SU-DHL-6 (cell line): ENCODE results near the gene LCOR.
A peak's percentile ranks its signal among the peaks of the same experiment; 100 is the strongest.

Source experiments
- H2AFZ ChIP-seq: fragments of 200-600 bp; sonication (generic); 2 replicates; pipeline ENCODE4 v1.6.1; 2014; ENCODE audit warnings: low read depth, mild to moderate bottlenecking, moderate library complexity, mixed read lengths, antibody characterized with exemption, low read length; ENCODE audit not compliant: severe bottlenecking
- H3F3A ChIP-seq: fragments of 200-600 bp; shearing (Covaris generic); 2 replicates; pipeline ENCODE4 v1.6.0; 2016; ENCODE audit warnings: antibody characterized with exemption, mild to moderate bottlenecking; ENCODE audit not compliant: insufficient read depth
- H3K27ac ChIP-seq: fragments of 200-600 bp; sonication (generic); 2 replicates; pipeline ENCODE4 v1.5.1; 2016; ENCODE audit warnings: low read depth, mild to moderate bottlenecking, low read length, moderate library complexity, mixed read lengths
- H3K27me3 ChIP-seq: fragments of 200-600 bp; sonication (generic), shearing (Covaris generic); 2 replicates; pipeline ENCODE4 v1.6.0; 2014; ENCODE audit warnings: mild to moderate bottlenecking, low read length
- H3K36me3 ChIP-seq: fragments of 200-600 bp; sonication (generic); 2 replicates; pipeline ENCODE4 v1.6.1; 2014; ENCODE audit warnings: mild to moderate bottlenecking, low read length, mixed read lengths
- H3K4me2 ChIP-seq: fragments of 300-600, 200-600 bp; shearing (Covaris generic), sonication (generic); 2 replicates; pipeline ENCODE4 v1.6.0; 2014; ENCODE audit warnings: low read length, low read depth, mild to moderate bottlenecking; ENCODE audit not compliant: poor library complexity, severe bottlenecking
- H3K4me3 ChIP-seq: fragments of 200-600 bp; sonication (generic); 2 replicates; pipeline ENCODE4 v1.5.1; 2014; ENCODE audit warnings: antibody characterized with exemption, low read length, mild to moderate bottlenecking, mixed read lengths; ENCODE audit not compliant: insufficient read depth, poor library complexity, severe bottlenecking
- H3K79me2 ChIP-seq: fragments of 200-600 bp; sonication (generic); 2 replicates; pipeline ENCODE4 v1.6.1; 2014; ENCODE audit warnings: mild to moderate bottlenecking, low read length, moderate library complexity; ENCODE audit not compliant: insufficient read depth
- H3K9ac ChIP-seq: fragments of 200-600 bp; sonication (generic); 2 replicates; pipeline ENCODE4 v1.7.0; 2014; ENCODE audit warnings: mild to moderate bottlenecking, low read length
- H3K9me2 ChIP-seq: fragments of 200-600 bp; sonication (generic); replicated peaks from 2 replicates; pipeline ENCODE4 v1.6.1; 2014; ENCODE audit warnings: low read length; ENCODE audit not compliant: insufficient read depth
- H3K9me3 ChIP-seq: fragments of 200-600 bp; sonication (generic); 2 replicates; pipeline ENCODE4 v1.6.1; 2014; ENCODE audit warnings: low read length, mixed read lengths; ENCODE audit not compliant: insufficient read depth
- H4K20me1 ChIP-seq: fragments of 200-600 bp; sonication (generic); 2 replicates; pipeline ENCODE4 v1.6.1; 2014; ENCODE audit warnings: low read depth, mild to moderate bottlenecking, antibody characterized with exemption, low read length, moderate library complexity, mixed read lengths
- EZH2phosphoT487 ChIP-seq: fragments of 200-600 bp; sonication (generic), shearing (Covaris generic); conservative IDR thresholded peaks from 2 replicates; pipeline ENCODE4 v1.6.1; 2018; ENCODE audit warnings: mild to moderate bottlenecking, antibody characterized with exemption, low read length, moderate library complexity, mixed read lengths
- TF ChIP-seq, protein P1 (sequence below): fragments of 200-600 bp; sonication (generic); IDR thresholded peaks from one replicate; pipeline ENCODE4 v1.5.1; 2017; ENCODE audit warnings: antibody characterized with exemption, mild to moderate bottlenecking, low read length, moderate library complexity; ENCODE audit not compliant: insufficient read depth, poor library complexity, severe bottlenecking

Gene LCOR

DNA sequence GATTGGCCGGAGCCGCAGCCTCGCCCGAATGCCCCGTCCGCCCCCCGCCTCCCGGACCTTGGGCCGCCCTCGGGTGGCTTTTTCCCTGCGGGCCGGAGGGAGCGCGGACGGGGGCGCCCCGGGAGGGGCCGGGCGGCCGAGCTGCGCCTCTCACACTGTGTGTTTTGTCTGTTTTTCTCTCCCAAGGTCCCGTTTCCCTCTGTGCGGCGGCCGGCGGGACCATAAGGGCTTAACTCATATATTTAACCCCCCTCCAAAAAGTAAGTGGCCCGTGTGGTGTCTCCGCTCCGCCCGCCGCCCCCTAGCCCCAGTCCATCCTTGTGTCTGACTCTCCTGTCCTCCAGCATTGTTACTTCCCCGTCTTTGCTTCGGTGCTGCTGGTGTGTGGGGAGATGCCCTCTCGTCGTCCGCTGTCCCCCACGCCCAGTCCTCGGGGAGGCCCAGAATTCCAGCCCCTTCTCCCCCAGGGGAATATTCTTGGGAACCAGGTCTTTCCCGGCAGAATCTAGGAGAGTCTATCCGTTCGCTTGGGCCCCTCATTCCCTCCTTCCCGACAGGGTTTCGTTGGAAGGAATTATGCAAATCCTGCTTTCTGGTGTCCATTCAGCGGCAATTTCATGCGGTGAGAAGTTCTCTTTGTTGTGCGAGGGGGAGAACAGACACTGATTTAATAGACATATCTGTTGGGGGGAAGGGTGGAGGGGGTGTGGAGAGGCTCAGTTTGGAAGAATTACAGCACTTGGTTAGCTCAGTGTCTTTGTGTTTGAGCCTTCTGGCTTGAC is 1.3 kb downstream of the LCOR start:
- Histone ChIP-seq H2AFZ (no peak overlapping the region), H3K9me3 (no peaks in the 10 kb centered on the region), H3K79me2 (peaks cover 58% of the 10 kb centered on the region), H3K9me2 (no peaks in the 10 kb centered on the region), H3K4me3 (peak overlapping the region; percentile 89), H3K36me3 (no peaks in the 10 kb centered on the region), H3K27ac (peak overlapping the region; percentile 90), H3F3A (peaks cover 10% of the 10 kb centered on the region), H4K20me1 (peaks cover 35% of the 10 kb centered on the region; the same call in 1 of the 2 replicates), H3K4me2 (peak overlapping the region; percentile 99), H3K27me3 (no peaks in the 10 kb centered on the region), H3K9ac (peak overlapping the region; percentile 84)
- TF ChIP-seq EZH2phosphoT487: no peak
- TF ChIP-seq, protein P1, sequence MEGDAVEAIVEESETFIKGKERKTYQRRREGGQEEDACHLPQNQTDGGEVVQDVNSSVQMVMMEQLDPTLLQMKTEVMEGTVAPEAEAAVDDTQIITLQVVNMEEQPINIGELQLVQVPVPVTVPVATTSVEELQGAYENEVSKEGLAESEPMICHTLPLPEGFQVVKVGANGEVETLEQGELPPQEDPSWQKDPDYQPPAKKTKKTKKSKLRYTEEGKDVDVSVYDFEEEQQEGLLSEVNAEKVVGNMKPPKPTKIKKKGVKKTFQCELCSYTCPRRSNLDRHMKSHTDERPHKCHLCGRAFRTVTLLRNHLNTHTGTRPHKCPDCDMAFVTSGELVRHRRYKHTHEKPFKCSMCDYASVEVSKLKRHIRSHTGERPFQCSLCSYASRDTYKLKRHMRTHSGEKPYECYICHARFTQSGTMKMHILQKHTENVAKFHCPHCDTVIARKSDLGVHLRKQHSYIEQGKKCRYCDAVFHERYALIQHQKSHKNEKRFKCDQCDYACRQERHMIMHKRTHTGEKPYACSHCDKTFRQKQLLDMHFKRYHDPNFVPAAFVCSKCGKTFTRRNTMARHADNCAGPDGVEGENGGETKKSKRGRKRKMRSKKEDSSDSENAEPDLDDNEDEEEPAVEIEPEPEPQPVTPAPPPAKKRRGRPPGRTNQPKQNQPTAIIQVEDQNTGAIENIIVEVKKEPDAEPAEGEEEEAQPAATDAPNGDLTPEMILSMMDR: no peak

DNA sequence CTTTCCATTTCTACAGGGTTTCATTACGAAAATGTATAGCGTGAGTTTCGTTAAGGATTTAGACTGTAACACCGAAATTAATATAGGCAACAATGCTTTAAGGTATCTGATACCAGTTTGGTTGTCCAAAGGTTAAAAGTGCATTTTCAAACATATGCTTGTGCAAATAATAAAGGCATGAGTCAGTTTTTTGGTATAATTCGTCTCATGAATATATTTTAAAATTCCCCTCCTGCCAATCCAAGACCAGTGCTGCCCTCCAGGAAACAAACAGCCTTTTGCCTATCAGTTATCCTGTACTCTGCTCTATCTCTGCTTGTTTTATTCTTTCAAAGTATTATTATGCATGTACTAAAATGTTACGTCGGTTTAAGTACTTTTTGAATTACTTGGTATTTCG is 2.0 kb downstream of the LCOR start:
- Histone ChIP-seq H3K4me2 (peak overlapping the region; percentile 99), H3K9me2 (no peaks in the 10 kb centered on the region), H3K27ac (no peak overlapping the region), H3K9ac (peak overlapping the region; percentile 84), H3K9me3 (no peaks in the 10 kb centered on the region), H3K79me2 (peaks cover 65% of the 10 kb centered on the region), H3K36me3 (no peaks in the 10 kb centered on the region), H3K4me3 (peak overlapping the region; percentile 89), H3F3A (peaks cover 10% of the 10 kb centered on the region), H2AFZ (no peak overlapping the region), H3K27me3 (no peaks in the 10 kb centered on the region), H4K20me1 (peaks cover 41% of the 10 kb centered on the region)
- TF ChIP-seq, protein P1: no peak
- TF ChIP-seq EZH2phosphoT487: no peak

DNA sequence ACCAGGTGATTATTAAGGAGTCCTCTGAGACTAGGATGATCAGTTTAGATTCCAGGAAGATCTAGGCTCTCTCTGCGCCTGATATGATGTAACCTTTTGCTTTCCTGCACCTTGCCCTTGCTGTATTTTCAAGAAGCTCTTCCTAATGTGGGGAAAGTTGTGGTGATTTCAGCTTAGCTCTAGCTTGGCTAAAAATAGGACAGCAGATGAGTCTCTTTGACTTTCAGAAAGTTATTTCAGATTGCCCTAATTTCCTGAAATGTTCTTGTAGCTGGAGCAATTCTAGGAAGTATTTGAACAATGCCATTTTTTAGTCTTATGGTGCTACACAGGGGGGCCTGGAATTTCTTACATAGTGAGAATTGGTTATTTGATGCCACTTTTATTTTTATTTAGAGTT is 3.8 kb downstream of the LCOR start:
- Histone ChIP-seq H2AFZ (no peak overlapping the region), H3K27ac (no peak overlapping the region), H3K4me2 (peak overlapping the region; percentile 41), H3K9me3 (no peaks in the 10 kb centered on the region), H3K79me2 (peaks cover 82% of the 10 kb centered on the region), H4K20me1 (peaks cover 54% of the 10 kb centered on the region), H3K4me3 (no peak overlapping the region), H3K27me3 (no peaks in the 10 kb centered on the region), H3F3A (peaks cover 8% of the 10 kb centered on the region), H3K9ac (no peak overlapping the region), H3K9me2 (no peaks in the 10 kb centered on the region), H3K36me3 (no peaks in the 10 kb centered on the region)
- no peak for TF ChIP-seq EZH2phosphoT487
- TF ChIP-seq, protein P1: no peak
